Left lung (tissue), 10 donors: ENCODE measurements around the gene NOL4L. TPM values are rescaled to one million over a fixed set of nuclear protein-coding genes. Genes with fewer than 3 reads are reported as not detected.
A peak's percentile ranks its signal among the peaks of the same experiment; 100 is the strongest.

Experiments used
- ATAC-seq: fragments of 200-7000 bp; cut with Tn5 transposase; one replicate; pipeline ENCODE4 v1.9.1; 2020; ENCODE audit warnings: moderate library complexity
- DNase-seq, 4 donors: peaks; one replicate each; pipeline ENCODE4 v3.0.0-alpha.2; 2013 to 2020
- H3K27ac ChIP-seq, 2 donors: fragments of 200-600 bp; sonication (generic) in 1 of 2; one replicate each; pipeline versions ENCODE4 v1.5.0 to v1.8.0; 2020 to 2021
- H3K27me3 ChIP-seq, 2 donors: fragments of 200-600 bp; sonication (generic) in 1 of 2; one replicate each; pipeline versions ENCODE4 v1.5.0 to v1.8.0; 2020 to 2021
- H3K36me3 ChIP-seq, 2 donors: fragments of 200-600 bp; sonication (generic) in 1 of 2; one replicate each; pipeline versions ENCODE4 v1.5.0 to v1.8.0; 2020 to 2021
- H3K4me1 ChIP-seq, 2 donors: fragments of 200-600 bp; one replicate each; pipeline ENCODE4 v1.8.0; 2021
- H3K4me3 ChIP-seq, 2 donors: fragments of 200-600 bp; sonication (generic) in 1 of 2; one replicate each; pipeline versions ENCODE4 v1.5.0 to v1.8.0; 2020 to 2021; ENCODE audit warnings: mild to moderate bottlenecking in 1 of 2
- H3K9me3 ChIP-seq, 2 donors: fragments of 200-600 bp; sonication (generic) in 1 of 2; one replicate each; pipeline versions ENCODE4 v1.5.0 to v1.8.0; 2020 to 2021
- CTCF ChIP-seq, 2 donors: fragments of 200-600 bp; sonication (generic) in 1 of 2; IDR thresholded peaks; one replicate each; pipeline versions ENCODE4 v1.5.0 to v1.8.0; 2021; ENCODE audit warnings: antibody characterized with exemption in 2 of 2
- intact Hi-C, 2 donors: fragments of 100-400 bp; cut with DNase I; formaldehyde crosslinking; loops; one replicate each; pipeline versions ENCODE4 v1.11.2 to v1.14.2; 2022
- polyA plus RNA-seq, 6 donors: library from polyadenylated mRNA; unstranded; fragments of 120-200 nt; gene quantifications; one replicate each; pipeline ENCODE4 v1.2.1, GENCODE V29; 2013; ENCODE audit not compliant: insufficient read length in 6 of 6
- total RNA-seq, 2 donors: library from RNA; stranded (reverse); fragmentation: NEBNext Ultra II Directional; extraction: Animal tissue kit (Norgen Biotek cat#: 25700); gene quantifications; one replicate each; pipeline ENCODE4 v1.2.1, GENCODE V29; 2021
- donor health status: DM: no; HTN: yes; CAD: no.
- donor health status: DM: no; HTN: no; CAD: no.

NOL4L gene
- total and polyA plus RNA-seq, 8 donors: 16.7 to 49.0 (median 40.7) TPM

GRCh38 chr20:32573167-32573851 is 11.8 kb downstream of the NOL4L start:
- ATAC-seq (no peak), DNase-seq (peak in 1 of 4 donors; percentile 31)
- no peak for TF ChIP-seq CTCF (IDR thresholded peaks at IDR 0.05)
- Histone ChIP-seq H3K36me3 (no peaks in the 10 kb centered on the region), H3K9me3 (no peaks in the 10 kb centered on the region), H3K4me3 (no peak overlapping the region), H3K27me3 (peaks cover 0 to 12% of the 10 kb centered on the region in 2 donors), H3K27ac (no peak overlapping the region), H3K4me1 (peaks cover 0 to 13% of the 10 kb centered on the region in 2 donors)
- intact Hi-C loops: no loop called here

DNA sequence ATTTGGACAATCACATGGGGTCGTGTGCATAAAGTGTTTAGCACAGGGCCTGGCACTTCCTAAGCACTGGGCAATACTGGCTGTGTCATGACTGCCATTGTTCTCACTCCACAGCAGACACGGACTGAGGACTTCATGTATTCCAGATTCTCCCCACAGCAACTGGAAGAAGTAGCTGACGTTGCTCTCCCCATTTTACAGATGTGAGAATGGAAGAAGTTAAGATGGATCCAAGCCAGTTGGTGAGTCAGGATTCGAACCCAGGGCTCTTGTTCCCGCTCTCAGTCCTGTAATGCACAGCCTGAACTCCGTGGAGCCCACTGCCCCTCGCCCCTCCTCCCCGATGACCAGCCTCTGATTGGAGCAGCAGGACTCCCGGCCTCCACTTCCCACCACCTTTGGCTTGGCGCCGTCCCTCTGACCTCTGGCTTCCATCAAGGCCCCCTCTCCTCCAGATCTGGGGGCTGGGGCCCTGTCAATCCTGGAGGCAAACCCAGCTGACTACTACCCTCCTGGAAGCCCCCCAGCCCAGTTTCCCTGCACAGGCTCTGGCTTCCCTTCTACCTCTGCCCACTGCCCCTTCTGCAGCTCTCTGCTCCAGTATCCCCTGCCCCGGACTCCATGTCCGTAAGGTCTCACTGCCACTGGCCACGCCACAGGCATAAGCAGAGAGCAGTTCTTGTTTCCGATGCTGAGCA is 12.7 kb downstream of the NOL4L start:
- no peak overlapping the region for H3K27ac ChIP-seq
- H3K27me3 ChIP-seq: peaks cover 0 to 12% of the 10 kb centered on the region in 2 donors
- H3K4me3 ChIP-seq: no peak overlapping the region
- no peak for TF ChIP-seq CTCF (IDR thresholded peaks at IDR 0.05)
- intact Hi-C loops: no loop called here
- no peaks in the 10 kb centered on the region for H3K9me3 ChIP-seq
- peaks cover 0 to 13% of the 10 kb centered on the region in 2 donors for H3K4me1 ChIP-seq
- no peaks in the 10 kb centered on the region for H3K36me3 ChIP-seq
- DNase-seq: peak in 1 of 4 donors; percentile 65
- no peak for ATAC-seq

GRCh38 chr20:32571566-32571965 is 13.6 kb downstream of the NOL4L start:
- peaks cover 0 to 13% of the 10 kb centered on the region in 2 donors for H3K4me1 ChIP-seq
- no peaks in the 10 kb centered on the region for H3K9me3 ChIP-seq
- H3K4me3 ChIP-seq: no peak overlapping the region
- peaks cover 0 to 12% of the 10 kb centered on the region in 2 donors for H3K27me3 ChIP-seq
- H3K27ac ChIP-seq: no peak overlapping the region
- TF ChIP-seq CTCF (IDR thresholded peaks at IDR 0.05): no peak
- no peaks in the 10 kb centered on the region for H3K36me3 ChIP-seq
- intact Hi-C loops: no loop called here
- ATAC-seq: no peak
- peak in 1 of 4 donors; percentile 4 for DNase-seq

- intact Hi-C loops: no loop called here
- H3K27ac ChIP-seq: no peak overlapping the region
- H3K4me3 ChIP-seq: no peak overlapping the region
- H3K4me1 ChIP-seq: peaks cover 0 to 15% of the 10 kb centered on the region in 2 donors
- no peak for TF ChIP-seq CTCF (IDR thresholded peaks at IDR 0.05)
- peak; percentile 16 for ATAC-seq
- no peak for DNase-seq
- no peaks in the 10 kb centered on the region for H3K9me3 ChIP-seq
- no peaks in the 10 kb centered on the region for H3K36me3 ChIP-seq
- H3K27me3 ChIP-seq: peaks cover 0 to 12% of the 10 kb centered on the region in 2 donors
Measured at GRCh38 chr20:32570401-32571190, 14.5 kb downstream of the NOL4L start.
